GM12892 (cell line): ENCODE results near the gene PPP6R2.
"Not testable (repeated sequence)": the region's sequence is repeated elsewhere in the genome, so short reads cannot be mapped to it uniquely, and the experiment has no call there.

Experiments
- DNase-seq: peaks from one replicate; pipeline ENCODE4 v3.0.0; 2011; ENCODE audit not compliant: insufficient read length
- FAIRE-seq: peaks from 2 replicates; lab custom pipeline; 2011; peaks lifted over from hg19 to GRCh38; lab: Jason Lieb, UNC
- POLR2A ChIP-seq: IDR thresholded peaks from 2 replicates; pipeline ENCODE4 v1.6.1; 2011; ENCODE audit warnings: low read depth, low read length, control low read depth
- POLR2AphosphoS5 ChIP-seq: IDR thresholded peaks from 2 replicates; pipeline ENCODE4 v1.6.1; 2011; ENCODE audit warnings: low read depth, low read length, control low read depth
- TAF1 ChIP-seq: IDR thresholded peaks from 2 replicates; pipeline ENCODE4 v1.6.1; 2011; ENCODE audit warnings: low read depth, mild to moderate bottlenecking, control low read depth, low read length, borderline replicate concordance

Gene PPP6R2

DNA sequence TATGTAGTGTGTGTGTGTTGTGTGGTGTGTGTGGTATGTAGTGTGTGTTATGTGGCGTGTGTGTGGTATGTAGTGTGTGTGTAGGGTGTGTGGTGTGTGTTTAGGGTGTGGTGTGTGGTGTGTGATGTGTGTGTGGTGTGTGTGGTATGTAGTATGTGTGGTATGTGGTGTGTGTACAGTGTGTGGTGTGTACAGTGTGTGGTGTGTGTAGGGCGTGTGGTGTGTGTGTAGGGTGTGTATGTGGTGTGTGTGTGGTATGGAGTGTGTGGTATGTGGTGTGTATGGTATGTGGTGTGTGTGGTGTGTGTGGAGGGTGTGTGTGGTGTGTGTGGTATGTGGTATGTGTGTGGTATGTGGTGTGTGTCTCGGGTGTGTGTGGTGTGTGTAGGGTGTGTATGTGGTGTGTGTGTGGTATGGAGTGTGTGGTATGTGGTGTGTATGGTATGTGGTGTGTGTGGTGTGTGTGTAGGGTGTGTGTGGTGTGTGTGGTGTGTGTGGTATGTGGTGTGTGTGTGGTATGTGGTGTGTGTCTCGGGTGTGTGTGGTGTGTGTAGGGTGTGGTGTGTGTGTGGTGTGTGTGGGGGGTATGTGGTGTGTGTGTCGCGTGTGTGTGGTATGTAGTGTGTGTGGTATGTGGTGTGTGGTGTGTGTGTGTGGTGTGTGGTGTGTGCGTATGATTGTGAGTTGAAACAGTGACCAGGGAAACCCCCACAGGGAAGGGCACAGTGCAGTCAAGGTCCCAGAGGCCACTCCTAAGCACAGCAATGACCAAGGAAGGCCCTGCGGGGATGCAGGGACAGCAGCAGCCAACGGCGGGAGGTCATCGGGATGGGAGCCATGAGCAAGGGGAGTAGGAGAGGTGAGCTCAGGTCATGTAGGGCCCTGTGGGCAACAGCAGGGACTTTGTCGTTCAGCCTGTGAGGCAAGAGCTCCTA lies 2.9 kb upstream of the PPP6R2 start:
- FAIRE-seq (peak; percentile 94), DNase-seq (no peak)
- TF ChIP-seq POLR2AphosphoS5 (no peak), TAF1 (no peak), POLR2A (no peak)

DNA sequence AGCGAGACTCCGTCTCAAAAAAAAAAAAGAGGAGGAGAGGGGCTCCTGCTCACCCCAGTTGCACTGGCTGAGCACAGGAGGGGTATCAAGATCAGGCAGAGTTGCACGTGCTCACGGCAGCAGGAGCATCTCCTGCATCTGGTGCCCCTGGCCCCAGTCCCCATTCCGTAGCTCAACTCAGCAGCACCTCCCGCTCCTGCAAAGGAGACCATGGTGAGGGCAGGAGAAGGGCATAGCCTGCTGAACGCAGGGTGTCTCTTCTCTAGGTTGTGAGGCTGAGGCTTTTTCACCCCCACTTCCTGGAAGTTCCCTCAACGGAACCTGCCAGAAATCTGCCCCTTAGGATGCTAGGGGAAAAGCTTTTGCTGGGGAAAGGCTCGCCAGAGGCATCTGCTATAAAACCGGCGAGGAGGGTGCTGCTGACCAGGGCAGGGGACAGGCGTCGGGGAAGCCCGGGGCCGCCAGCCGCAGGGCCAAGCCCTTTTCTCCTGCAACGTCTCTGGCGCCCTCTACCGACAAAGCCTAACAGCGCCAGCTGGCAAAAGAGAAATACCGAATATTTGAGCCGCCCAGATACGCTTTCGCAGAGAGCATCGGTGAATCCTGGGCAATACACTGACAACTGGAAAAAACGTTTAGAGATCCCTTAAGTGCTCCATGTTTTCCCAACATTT lies 1.0 kb upstream of the PPP6R2 start:
- peak; percentile 50 for FAIRE-seq
- peak; percentile 63 for DNase-seq

DNA sequence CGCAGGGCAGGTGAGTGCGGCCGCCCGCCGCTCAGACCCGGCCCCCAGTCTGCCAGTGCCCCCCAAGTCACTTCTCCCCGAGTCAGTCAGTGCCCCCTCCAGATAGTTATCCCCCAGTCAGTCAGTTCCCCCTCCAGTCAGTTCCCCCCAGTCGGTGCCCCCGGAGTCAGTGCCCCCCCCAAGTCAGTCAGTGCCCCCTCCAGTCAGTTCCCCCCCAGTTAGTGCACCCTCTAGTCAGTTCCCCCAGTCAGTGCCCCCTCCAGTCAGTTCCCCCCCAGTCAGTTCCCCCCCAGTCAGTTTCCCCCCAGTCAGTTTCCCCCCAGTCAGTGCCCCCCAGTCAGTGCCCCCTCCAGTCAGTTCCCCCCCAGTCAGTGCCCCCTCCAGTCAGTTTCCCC lies 411 bp downstream of the PPP6R2 start:
- no peak for TF ChIP-seq POLR2A
- DNase-seq (no peak), FAIRE-seq (no peak)

More for the DNA sequence above, 1.0 kb upstream of the PPP6R2 start:
- TF ChIP-seq POLR2AphosphoS5 (no peak), POLR2A (no peak), TAF1 (no peak)

DNA sequence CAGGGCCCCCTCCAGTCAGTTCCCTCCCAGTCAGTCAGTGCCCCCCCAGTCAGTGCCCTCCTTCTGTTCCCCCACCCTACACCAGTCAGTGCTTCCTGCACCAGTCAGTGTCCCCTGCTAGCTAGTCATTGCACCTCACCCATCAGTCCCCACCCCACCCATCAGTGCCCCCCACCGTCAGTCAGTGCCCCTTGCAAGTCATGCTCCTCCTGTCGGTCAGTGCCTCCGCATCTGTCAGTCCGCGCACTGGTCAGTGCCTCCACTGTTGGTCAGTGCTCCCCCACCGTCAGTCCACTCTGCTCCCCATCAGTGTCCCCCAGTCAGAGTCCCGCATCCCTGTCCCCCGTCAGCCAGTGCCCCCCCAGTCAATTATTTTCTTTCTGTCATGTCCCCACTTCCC lies 3.3 kb downstream of the PPP6R2 start:
- TF ChIP-seq POLR2AphosphoS5 (no peak), TAF1 (no peak), POLR2A (no peak)
- DNase-seq (no peak), FAIRE-seq (no peak)

DNA sequence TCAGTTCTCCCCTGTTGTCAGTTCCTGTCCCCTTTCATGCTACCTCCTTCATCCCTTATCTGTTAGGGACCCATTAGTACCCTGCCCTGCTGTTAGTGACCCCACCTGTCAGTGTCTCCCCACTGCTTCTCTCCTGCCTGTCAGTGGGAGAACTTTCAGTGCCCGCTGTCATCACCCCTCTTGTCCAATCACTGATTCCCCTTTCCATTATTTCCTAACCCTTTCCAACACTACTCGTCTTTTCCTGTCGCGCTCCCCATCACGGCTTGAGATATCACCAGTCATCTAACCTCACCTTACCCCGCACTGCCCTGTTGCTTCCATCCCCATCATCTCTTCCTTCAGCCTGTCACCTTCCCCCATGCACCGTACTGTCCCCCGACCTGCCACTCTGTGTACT lies 4.0 kb downstream of the PPP6R2 start:
- FAIRE-seq (no peak), DNase-seq (no peak)
- TF ChIP-seq POLR2AphosphoS5 (no peak), TAF1 (no peak), POLR2A (no peak)

DNA sequence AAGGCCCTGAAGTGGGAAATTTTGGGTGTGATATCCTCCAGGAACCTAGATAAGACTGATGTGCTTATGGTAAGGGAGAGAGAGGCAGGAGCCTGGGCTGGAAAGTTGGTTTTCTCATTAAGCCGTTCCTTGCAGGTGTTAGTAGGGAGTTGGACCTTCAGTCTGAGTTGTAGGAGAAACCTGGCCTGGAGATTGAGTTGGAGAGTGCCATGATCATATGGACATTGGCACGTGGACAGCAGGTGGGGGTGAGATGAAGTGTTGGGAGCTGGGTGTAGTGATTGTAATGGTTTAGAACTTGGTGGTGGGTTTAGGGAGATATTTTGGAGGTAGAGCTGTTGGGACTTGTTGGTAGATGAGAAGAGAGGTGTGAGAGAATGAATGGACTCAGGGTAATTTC lies 4.9 kb downstream of the PPP6R2 start:
- DNase-seq (no peak), FAIRE-seq (no peak)
- TF ChIP-seq POLR2A (no peak), POLR2AphosphoS5 (no peak), TAF1 (no peak)

DNA sequence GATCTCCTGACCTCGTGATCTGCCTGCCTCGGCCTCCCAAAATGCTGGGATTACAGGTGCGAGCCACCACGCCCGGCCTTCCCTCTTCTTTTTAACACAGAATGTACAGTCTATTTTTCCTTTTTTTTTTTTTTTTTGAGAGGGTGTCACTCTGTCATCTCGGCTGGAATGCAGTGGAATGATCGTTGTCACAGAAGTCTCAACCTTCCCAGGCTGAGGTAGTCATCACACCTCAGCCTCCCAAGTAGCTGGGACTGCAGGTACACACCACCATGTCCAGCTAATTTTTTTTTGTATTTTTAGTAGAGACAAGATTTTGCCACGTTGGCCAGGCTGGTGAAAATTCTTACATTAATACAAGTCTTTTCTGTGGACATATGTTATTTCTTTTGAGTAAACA lies 13.1 kb downstream of the PPP6R2 start:
- TF ChIP-seq POLR2AphosphoS5 (no peak), TAF1 (no peak), POLR2A (no peak)

DNA sequence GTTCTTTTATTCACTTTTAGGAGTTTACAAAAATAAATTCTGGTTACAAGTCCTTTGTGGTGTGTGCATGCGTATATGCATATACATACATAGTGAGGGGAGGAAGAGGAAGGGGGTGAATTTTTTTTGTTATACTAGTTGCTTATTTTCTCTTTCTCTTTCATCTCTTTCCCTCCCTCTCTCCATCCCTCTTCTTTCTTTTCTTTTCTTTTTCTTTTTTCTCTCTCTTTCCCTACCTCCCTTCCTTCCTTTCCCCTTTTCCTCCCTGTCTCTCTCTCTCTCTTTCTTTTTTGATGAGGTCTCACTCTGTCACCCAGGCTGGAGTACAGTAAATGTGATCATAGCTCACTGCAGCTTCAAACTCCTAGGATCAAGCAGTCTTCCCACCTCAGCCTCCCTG lies 14.1 kb downstream of the PPP6R2 start:
- DNase-seq (no peak), FAIRE-seq (no peak)
- TF ChIP-seq POLR2AphosphoS5, result no peak
- TF ChIP-seq POLR2A, result no peak

More for the DNA sequence above, 13.1 kb downstream of the PPP6R2 start:
- FAIRE-seq (no peak), DNase-seq (no peak)

DNA sequence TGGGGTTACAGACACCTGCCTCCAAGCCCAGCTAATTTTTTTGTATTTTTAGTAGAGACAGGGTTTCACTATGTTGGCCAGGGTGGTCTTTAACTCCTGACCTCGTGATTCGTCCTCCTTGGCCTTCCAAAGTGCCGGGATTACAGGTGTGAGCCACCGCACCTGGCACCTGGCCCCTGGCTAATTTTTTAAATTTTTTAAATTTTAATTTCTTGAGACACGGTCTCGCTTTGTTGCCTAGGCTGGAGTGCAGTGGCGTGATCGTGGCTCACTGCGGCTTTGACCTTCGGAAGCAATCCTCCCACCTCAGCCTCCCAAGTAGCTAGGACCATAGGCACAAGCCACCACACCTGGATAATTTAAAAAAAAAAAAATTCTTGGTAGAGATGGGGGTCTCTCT lies 14.6 kb downstream of the PPP6R2 start:
- DNase-seq (no peak), FAIRE-seq (no peak)
- TF ChIP-seq POLR2A (no peak), POLR2AphosphoS5 (no peak), TAF1 (no peak)

DNA sequence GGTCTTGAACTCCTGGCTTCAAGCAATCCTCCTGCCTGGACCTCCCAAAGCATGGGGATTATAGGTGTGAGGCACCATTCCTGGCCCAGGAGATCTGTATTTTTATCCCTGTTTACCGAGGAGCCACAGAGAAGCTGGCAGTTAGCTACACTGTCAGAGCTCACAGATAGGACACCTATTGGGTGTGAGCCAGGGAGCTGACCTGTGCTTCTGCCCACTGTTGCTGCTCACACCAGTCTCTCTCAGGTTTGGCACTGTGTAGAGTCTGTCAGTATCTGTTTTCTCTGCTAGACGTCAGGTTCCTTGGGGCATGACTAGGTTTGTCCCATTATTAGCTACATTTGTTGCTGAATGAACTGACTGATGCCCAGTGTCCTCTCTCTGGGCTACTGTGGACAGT lies 17.5 kb downstream of the PPP6R2 start:
- TF ChIP-seq POLR2AphosphoS5, result no peak
- no peak for TF ChIP-seq TAF1
- no peak for TF ChIP-seq POLR2A
- no peak for FAIRE-seq

DNA sequence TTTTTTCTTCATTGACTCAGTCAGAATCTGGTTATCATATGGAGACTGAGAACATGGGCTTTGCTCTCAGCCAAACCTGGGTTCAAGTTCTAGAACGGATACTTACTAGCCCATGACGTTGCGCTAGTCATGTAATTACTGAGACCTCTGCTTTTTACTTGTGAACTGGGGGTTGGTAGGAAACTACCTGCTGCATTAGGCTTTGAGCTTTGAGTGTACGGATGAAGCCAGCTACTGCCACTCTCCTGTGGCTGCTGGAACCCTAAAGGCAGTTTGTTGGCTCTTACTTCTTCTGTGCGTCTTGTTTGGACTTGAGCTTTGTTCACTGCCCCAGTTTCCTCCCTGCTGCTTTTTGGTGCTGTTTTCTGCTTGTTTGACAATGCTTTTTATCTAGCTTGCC lies 18.1 kb downstream of the PPP6R2 start:
- TF ChIP-seq TAF1 (no peak), POLR2A (no peak), POLR2AphosphoS5 (no peak)
- FAIRE-seq (no peak), DNase-seq (no peak)

More for the DNA sequence above, 17.5 kb downstream of the PPP6R2 start:
- DNase-seq, result no peak

DNA sequence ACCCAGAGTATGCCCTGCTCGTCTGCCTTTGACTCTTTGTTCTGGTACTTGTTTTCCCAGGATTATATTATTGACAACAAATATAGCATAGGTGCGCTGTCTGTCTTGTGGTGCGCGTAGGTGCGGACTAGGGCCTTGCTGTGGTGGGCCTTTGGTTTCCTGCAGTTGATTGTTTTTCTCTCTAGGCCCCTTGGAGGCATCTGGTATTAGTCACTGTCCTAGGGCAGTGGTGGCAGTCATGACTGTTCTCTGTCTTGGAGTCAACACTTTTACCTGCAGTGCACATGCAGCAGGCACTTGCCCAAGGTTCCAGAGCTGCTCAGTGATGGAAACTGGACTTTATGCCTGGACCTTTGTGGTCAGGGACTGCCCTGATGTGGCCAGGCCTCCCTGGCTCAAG lies 18.6 kb downstream of the PPP6R2 start:
- TF ChIP-seq TAF1 (no peak), POLR2AphosphoS5 (no peak), POLR2A (no peak)
- DNase-seq, result no peak
- FAIRE-seq, result no peak

DNA sequence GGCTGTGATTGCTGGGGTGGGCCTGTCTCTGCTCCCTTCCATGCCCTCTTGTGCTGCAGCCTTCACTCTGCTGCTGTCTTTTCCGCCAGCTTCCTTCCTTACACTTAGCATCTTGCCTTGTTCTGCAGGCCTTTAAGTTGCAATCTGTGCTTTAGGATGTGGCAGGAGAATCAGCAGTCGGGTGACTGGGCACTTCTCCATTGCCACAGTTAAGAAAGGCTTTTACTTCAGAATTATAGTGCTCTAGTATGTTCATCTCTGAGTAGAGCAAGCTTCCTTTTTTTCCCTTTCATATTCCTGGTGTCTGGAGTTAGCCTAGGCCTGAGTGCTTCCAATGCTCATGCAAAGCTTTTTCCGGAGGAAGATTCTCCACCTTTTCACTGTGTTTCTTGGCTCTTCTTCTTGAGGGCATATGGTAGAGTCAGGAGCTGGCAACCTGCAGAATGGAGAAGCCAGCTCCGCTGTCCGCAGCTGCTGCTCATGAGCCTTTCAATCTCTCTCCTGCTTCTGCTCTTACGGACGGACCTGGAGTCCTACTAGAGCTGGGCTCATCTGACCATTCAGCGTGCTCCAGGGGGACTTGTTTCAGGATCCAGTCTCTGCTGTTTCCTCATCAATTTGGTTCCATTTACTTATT lies 20.2 kb downstream of the PPP6R2 start:
- DNase-seq, result no peak
- TF ChIP-seq TAF1, result no peak
- no peak for TF ChIP-seq POLR2A
- no peak for TF ChIP-seq POLR2AphosphoS5
- no peak for FAIRE-seq

DNA sequence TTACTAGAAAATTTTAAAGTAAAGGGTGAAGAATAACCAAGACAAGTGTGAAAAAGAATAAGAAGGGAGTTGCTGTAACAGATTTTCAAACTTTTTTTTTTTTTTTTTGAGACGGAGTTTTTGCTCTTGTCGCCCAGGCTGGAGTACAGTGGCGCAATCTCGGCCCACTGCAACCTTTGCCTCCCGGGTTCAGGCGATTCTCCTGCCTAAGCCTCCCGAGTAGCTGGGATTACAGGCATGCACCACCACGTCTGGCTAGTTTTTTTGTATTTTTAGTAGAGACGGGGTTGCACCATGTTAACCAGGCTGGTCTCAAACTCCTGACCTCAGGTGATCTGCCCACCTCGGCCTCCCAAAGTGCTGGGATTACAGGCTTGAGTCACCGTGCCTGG lies 20.7 kb downstream of the PPP6R2 start:
- not testable (repeated sequence) for FAIRE-seq, DNase-seq
